ENCODE data around the gene SH2B3. TPM values are rescaled to one million over a fixed set of nuclear protein-coding genes. Genes with fewer than 3 reads are reported as not detected.

Gene SH2B3
- total RNA-seq, 2 donors from 2014 or later: 26.4 to 40.9 TPM

DNA sequence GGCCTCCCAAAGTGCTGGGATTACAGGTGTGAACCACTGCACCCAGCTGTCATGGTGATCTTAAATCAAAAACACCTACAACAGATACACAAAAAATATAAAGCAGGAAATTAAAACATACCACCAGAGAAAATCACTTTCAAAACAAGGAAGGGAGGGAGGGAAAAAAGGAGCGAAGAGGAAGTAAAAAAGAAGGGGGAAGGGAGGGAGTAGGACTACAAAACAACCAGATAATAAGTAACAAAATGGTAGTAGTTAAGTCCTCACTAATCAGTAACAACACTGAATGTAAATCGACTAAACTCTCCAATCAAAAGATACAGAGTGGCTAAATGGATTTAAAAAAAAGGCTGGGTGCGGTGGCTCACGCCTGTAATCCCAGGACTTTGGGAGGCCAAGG lies 89.0 kb downstream of the SH2B3 start:
- H3K27ac ChIP-seq: no peak overlapping the region

More for the DNA sequence above, 89.0 kb downstream of the SH2B3 start:
- Histone ChIP-seq H3K36me3 (no peaks in the 10 kb centered on the region), H3K4me3 (no peak overlapping the region), H3K4me1 (no peaks in the 10 kb centered on the region), H3K27me3 (no peaks in the 10 kb centered on the region), H3K9ac (ENCODE audit: low read depth in 2 of 2, low read length in 2 of 2) (no peak overlapping the region), H3K9me3 (no peaks in the 10 kb centered on the region)
- TF ChIP-seq, protein P1, sequence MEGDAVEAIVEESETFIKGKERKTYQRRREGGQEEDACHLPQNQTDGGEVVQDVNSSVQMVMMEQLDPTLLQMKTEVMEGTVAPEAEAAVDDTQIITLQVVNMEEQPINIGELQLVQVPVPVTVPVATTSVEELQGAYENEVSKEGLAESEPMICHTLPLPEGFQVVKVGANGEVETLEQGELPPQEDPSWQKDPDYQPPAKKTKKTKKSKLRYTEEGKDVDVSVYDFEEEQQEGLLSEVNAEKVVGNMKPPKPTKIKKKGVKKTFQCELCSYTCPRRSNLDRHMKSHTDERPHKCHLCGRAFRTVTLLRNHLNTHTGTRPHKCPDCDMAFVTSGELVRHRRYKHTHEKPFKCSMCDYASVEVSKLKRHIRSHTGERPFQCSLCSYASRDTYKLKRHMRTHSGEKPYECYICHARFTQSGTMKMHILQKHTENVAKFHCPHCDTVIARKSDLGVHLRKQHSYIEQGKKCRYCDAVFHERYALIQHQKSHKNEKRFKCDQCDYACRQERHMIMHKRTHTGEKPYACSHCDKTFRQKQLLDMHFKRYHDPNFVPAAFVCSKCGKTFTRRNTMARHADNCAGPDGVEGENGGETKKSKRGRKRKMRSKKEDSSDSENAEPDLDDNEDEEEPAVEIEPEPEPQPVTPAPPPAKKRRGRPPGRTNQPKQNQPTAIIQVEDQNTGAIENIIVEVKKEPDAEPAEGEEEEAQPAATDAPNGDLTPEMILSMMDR (IDR thresholded peaks at IDR 0.05): no peak
- DNase-seq: no peak
- intact Hi-C loops (cut with DNase I): no loop called here

Other genes with a start within 250 kb of the SH2B3 start
- 10 to 100 TPM; 21.8 to 43.6 TPM for gene PHETA1, start 36.8 kb upstream of the SH2B3 start, total RNA-seq
- gene ATXN2, start 193.4 kb downstream of the SH2B3 start, total RNA-seq: 10 to 100 TPM; 48.7 to 55.1 TPM